HepG2 (cell line): ENCODE data around the gene FBXO48. TPM values are rescaled to one million over a fixed set of nuclear protein-coding genes. Genes with fewer than 3 reads are reported as not detected.

Experiments used
- CEBPB ChIP-seq: IDR thresholded peaks from 2 replicates; pipeline ENCODE4 v1.6.1; 2011; ENCODE audit warnings: low read depth, low read length, improper control_type of control experiment, borderline replicate concordance
- HNRNPK ChIP-seq: fragments of 200-400 bp; formaldehyde crosslinking; IDR thresholded peaks from 2 replicates; pipeline ENCODE4 v1.6.1; 2018; ENCODE audit warnings: low read length, low read depth, moderate library complexity, mild to moderate bottlenecking; ENCODE audit not compliant: poor library complexity, severe bottlenecking
- IKZF4 ChIP-seq: sonication (generic); formaldehyde crosslinking; IDR thresholded peaks from 2 replicates; pipeline ENCODE4 v1.5.1; 2020; ENCODE audit warnings: borderline replicate concordance, mild to moderate bottlenecking, low read depth, missing genetic modification reagents; ENCODE audit errors: not compliant biosample characterization
- KDM5B ChIP-seq: sonication (generic); formaldehyde crosslinking; IDR thresholded peaks from 2 replicates; pipeline ENCODE4 v1.4.0; 2020; ENCODE audit warnings: missing genetic modification reagents, mild to moderate bottlenecking, borderline replicate concordance
- KDM6A ChIP-seq: IDR thresholded peaks from 2 replicates; pipeline ENCODE4 v1.6.1; 2016; ENCODE audit warnings: low read depth
- NCOA2 ChIP-seq: sonication (generic); formaldehyde crosslinking; IDR thresholded peaks from 2 replicates; pipeline ENCODE4 v1.8.0; 2022; ENCODE audit warnings: inconsistent platforms
- SMC3 ChIP-seq: IDR thresholded peaks from 2 replicates; pipeline ENCODE4 v1.6.1; 2011; ENCODE audit warnings: low read length, improper control_type of control experiment
- SSRP1 ChIP-seq: IDR thresholded peaks from 2 replicates; pipeline ENCODE4 v1.6.1; 2016; ENCODE audit warnings: control low read depth
- STAT5B ChIP-seq: sonication (generic); formaldehyde crosslinking; IDR thresholded peaks from 2 replicates; pipeline ENCODE4 v1.4.0; 2020; ENCODE audit warnings: missing genetic modification reagents
- ZNF75D ChIP-seq: sonication (generic); formaldehyde crosslinking; IDR thresholded peaks from 2 replicates; pipeline ENCODE4 v1.8.1; 2023; ENCODE audit warnings: missing genetic modification reagents, mild to moderate bottlenecking, borderline replicate concordance
- polyA plus RNA-seq, 8 experiments: library from polyadenylated mRNA; depleted of rRNA in 3 of 8; stranded (reverse) in 7 of 8; unstranded in 1 of 8; fragments of >200 nt; fragmentation: Illumina TruSeq in 4 of 8; extraction: Trizol in 4 of 8; gene quantifications; 2 replicates each; pipeline versions ENCODE4 v1.2.1 to v1.2.3, GENCODE V29; 2011 to 2016; ENCODE audit warnings: low read depth in 4 of 8, missing spikeins in 1 of 8, mixed read lengths in 1 of 8; ENCODE audit not compliant: insufficient read depth in 1 of 8
- total RNA-seq, 5 experiments: library from RNA; depleted of rRNA; stranded (reverse); fragments of >200 nt; fragmentation: Illumina TruSeq; extraction: Trizol; gene quantifications; 2 replicates each; pipeline ENCODE4 v1.2.3, GENCODE V29; 2016; ENCODE audit warnings: low read depth in 1 of 5
- TF ChIP-seq, protein P1 (sequence below), 2 experiments: sonication (generic) in 1 of 2; formaldehyde crosslinking in 1 of 2; IDR thresholded peaks; 2 replicates each; pipeline versions ENCODE4 v1.5.1 to v1.6.1; 2011 to 2020; ENCODE audit warnings: borderline replicate concordance in 1 of 2, low read depth in 1 of 2, low read length in 1 of 2, mild to moderate bottlenecking in 1 of 2, missing genetic modification reagents in 1 of 2, moderate library complexity in 1 of 2
- TF ChIP-seq, protein P2 (sequence below): sonication (generic); formaldehyde crosslinking; IDR thresholded peaks from 2 replicates; pipeline ENCODE4 v1.5.0; 2020; ENCODE audit warnings: missing genetic modification reagents
- TF ChIP-seq, protein P3 (sequence below): sonication (generic); formaldehyde crosslinking; IDR thresholded peaks from 2 replicates; pipeline ENCODE4 v1.5.0; 2020; ENCODE audit warnings: missing genetic modification reagents
- TF ChIP-seq, protein P4 (sequence below): sonication (generic); formaldehyde crosslinking; IDR thresholded peaks from 2 replicates; pipeline ENCODE4 v1.5.1; 2020; ENCODE audit warnings: missing genetic modification reagents, mild to moderate bottlenecking, borderline replicate concordance
- TF ChIP-seq, protein P5 (sequence below): sonication (generic); formaldehyde crosslinking; IDR thresholded peaks from 2 replicates; pipeline ENCODE4 v1.4.0; 2020; ENCODE audit warnings: missing genetic modification reagents

Gene FBXO48
- total and polyA plus RNA-seq, 2 of the 13 experiments (the other 11 are each of a cell fraction or from before 2014, with no cell fraction given) = 0.42 to 1.1 TPM

DNA sequence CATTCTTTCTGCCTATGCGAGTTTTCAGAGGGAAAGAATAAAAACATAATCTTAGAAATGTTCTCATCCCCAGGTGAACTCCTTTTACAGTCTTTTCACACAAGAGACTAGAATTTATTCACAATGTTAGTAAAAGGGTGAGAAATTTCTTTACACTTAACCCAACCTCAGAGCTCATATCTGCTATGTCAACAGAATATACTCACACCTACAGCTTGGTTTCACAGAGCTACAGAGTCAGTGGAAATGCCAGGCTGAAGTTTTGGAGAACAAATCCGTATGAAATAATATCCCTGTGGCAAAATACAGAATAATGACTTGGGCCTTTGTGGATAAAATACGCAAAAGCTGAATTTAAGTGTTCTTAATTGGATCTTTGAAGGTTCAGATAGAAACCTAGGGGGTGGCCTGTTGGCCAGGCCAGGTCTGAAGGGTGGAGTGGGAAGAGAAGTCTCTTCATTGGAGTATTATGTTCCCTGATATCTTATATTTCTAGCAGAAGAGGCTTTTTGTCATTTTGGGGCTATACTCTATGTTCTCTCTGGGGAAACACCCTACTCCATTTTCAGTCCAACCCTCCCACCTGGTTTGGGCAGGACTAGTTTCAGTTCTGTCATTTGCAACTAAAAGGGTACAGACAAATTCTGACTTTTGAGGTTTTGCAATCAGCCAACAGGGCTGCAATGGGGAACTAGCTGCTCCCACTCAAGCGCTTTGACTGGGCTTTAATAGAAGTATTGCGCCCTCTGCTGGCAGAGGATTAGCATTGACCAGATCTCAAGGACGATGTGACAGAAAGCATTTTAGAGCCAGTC lies 25.7 kb downstream of the FBXO48 start (continued):
- TF ChIP-seq, protein P1, sequence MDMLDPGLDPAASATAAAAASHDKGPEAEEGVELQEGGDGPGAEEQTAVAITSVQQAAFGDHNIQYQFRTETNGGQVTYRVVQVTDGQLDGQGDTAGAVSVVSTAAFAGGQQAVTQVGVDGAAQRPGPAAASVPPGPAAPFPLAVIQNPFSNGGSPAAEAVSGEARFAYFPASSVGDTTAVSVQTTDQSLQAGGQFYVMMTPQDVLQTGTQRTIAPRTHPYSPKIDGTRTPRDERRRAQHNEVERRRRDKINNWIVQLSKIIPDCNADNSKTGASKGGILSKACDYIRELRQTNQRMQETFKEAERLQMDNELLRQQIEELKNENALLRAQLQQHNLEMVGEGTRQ (IDR thresholded peaks at IDR 0.05; ENCODE audit: low read depth, low read length) = no peak
- TF ChIP-seq, protein P1 (CRISPR knock-in tag; IDR thresholded peaks at IDR 0.05; ENCODE audit: borderline replicate concordance) = no peak
- TF ChIP-seq, protein P2, sequence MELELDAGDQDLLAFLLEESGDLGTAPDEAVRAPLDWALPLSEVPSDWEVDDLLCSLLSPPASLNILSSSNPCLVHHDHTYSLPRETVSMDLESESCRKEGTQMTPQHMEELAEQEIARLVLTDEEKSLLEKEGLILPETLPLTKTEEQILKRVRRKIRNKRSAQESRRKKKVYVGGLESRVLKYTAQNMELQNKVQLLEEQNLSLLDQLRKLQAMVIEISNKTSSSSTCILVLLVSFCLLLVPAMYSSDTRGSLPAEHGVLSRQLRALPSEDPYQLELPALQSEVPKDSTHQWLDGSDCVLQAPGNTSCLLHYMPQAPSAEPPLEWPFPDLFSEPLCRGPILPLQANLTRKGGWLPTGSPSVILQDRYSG = no peak
- no peak for TF ChIP-seq KDM6A
- TF ChIP-seq ZNF75D (CRISPR knock-in tag) = no peak
- TF ChIP-seq HNRNPK = no peak
- TF ChIP-seq, protein P3, sequence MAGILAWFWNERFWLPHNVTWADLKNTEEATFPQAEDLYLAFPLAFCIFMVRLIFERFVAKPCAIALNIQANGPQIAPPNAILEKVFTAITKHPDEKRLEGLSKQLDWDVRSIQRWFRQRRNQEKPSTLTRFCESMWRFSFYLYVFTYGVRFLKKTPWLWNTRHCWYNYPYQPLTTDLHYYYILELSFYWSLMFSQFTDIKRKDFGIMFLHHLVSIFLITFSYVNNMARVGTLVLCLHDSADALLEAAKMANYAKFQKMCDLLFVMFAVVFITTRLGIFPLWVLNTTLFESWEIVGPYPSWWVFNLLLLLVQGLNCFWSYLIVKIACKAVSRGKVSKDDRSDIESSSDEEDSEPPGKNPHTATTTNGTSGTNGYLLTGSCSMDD (CRISPR knock-in tag) = no peak
- TF ChIP-seq IKZF4 (CRISPR knock-in tag) = no peak
- no peak for TF ChIP-seq NCOA2 (CRISPR knock-in tag)
- peak; percentile 86 for TF ChIP-seq SMC3
- no peak for TF ChIP-seq STAT5B (CRISPR knock-in tag)
- no peak for TF ChIP-seq KDM5B (CRISPR knock-in tag)
- TF ChIP-seq SSRP1 (CRISPR knock-in tag) = no peak
- TF ChIP-seq, protein P4, sequence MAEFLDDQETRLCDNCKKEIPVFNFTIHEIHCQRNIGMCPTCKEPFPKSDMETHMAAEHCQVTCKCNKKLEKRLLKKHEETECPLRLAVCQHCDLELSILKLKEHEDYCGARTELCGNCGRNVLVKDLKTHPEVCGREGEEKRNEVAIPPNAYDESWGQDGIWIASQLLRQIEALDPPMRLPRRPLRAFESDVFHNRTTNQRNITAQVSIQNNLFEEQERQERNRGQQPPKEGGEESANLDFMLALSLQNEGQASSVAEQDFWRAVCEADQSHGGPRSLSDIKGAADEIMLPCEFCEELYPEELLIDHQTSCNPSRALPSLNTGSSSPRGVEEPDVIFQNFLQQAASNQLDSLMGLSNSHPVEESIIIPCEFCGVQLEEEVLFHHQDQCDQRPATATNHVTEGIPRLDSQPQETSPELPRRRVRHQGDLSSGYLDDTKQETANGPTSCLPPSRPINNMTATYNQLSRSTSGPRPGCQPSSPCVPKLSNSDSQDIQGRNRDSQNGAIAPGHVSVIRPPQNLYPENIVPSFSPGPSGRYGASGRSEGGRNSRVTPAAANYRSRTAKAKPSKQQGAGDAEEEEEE = no peak
- TF ChIP-seq CEBPB = peak; percentile 82
- TF ChIP-seq, protein P5, sequence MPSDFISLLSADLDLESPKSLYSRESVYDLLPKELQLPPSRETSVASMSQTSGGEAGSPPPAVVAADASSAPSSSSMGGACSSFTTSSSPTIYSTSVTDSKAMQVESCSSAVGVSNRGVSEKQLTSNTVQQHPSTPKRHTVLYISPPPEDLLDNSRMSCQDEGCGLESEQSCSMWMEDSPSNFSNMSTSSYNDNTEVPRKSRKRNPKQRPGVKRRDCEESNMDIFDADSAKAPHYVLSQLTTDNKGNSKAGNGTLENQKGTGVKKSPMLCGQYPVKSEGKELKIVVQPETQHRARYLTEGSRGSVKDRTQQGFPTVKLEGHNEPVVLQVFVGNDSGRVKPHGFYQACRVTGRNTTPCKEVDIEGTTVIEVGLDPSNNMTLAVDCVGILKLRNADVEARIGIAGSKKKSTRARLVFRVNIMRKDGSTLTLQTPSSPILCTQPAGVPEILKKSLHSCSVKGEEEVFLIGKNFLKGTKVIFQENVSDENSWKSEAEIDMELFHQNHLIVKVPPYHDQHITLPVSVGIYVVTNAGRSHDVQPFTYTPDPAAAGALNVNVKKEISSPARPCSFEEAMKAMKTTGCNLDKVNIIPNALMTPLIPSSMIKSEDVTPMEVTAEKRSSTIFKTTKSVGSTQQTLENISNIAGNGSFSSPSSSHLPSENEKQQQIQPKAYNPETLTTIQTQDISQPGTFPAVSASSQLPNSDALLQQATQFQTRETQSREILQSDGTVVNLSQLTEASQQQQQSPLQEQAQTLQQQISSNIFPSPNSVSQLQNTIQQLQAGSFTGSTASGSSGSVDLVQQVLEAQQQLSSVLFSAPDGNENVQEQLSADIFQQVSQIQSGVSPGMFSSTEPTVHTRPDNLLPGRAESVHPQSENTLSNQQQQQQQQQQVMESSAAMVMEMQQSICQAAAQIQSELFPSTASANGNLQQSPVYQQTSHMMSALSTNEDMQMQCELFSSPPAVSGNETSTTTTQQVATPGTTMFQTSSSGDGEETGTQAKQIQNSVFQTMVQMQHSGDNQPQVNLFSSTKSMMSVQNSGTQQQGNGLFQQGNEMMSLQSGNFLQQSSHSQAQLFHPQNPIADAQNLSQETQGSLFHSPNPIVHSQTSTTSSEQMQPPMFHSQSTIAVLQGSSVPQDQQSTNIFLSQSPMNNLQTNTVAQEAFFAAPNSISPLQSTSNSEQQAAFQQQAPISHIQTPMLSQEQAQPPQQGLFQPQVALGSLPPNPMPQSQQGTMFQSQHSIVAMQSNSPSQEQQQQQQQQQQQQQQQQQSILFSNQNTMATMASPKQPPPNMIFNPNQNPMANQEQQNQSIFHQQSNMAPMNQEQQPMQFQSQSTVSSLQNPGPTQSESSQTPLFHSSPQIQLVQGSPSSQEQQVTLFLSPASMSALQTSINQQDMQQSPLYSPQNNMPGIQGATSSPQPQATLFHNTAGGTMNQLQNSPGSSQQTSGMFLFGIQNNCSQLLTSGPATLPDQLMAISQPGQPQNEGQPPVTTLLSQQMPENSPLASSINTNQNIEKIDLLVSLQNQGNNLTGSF = no peak
